Gastrocnemius medialis (tissue), 4 donors: ENCODE measurements around the gene GMCL1.

Experiments used
- CTCF ChIP-seq, 5 experiments: fragments of 450-650 bp in 3 of 5; fragments of 200-600 bp in 2 of 5; sonication (generic) in 2 of 5; IDR thresholded peaks in 4 of 5; conservative IDR thresholded peaks in 1 of 5; 1 replicate in 4 of 5; 2 replicates in 1 of 5; pipeline ENCODE4 v1.5.1; 2016 to 2019; ENCODE audit warnings: antibody characterized with exemption in 5 of 5, mild to moderate bottlenecking in 3 of 5, moderate library complexity in 3 of 5
- POLR2A ChIP-seq, 2 donors: fragments of 450-650 bp; IDR thresholded peaks; one replicate each; pipeline ENCODE4 v1.6.1; 2017; ENCODE audit warnings: antibody characterized with exemption in 2 of 2, mild to moderate bottlenecking in 2 of 2, moderate library complexity in 2 of 2

GRCh38 chr2:69798290-69798908, 31.1 kb upstream of the GMCL1 start:
- no peak for TF ChIP-seq CTCF (IDR thresholded peaks at IDR 0.05 in 4 of 5, conservative IDR thresholded peaks at IDR 0.05 in 1 of 5)
- no peak for TF ChIP-seq POLR2A (IDR thresholded peaks at IDR 0.05)
